GM10248 (cell line): ENCODE measurements around the gene MGP.

Experiments
- CTCF ChIA-PET: fragments of 300-600 bp; sonication (Branson Sonifier 250); formaldehyde crosslinking; extraction: SDS; loops from one replicate; lab custom pipeline; 2021; ENCODE audit warnings: antibody characterized with exemption; lab: Yijun Ruan, JAX
- POLR2A ChIA-PET: fragments of 350-650 bp; sonication (Branson Sonifier 250); formaldehyde crosslinking; extraction: SDS; loops from one replicate; lab custom pipeline; 2020; ENCODE audit warnings: antibody characterized with exemption; lab: Yijun Ruan, JAX
- DNase-seq: peaks from one replicate; pipeline ENCODE4 v3.0.0; 2012; ENCODE audit errors: extremely low spot score
- TF ChIP-seq, protein P1 (sequence below): IDR thresholded peaks from 2 replicates; pipeline ENCODE4 v1.5.1; 2012; ENCODE audit warnings: mild to moderate bottlenecking, low read depth; ENCODE audit errors: extremely low read depth, missing control alignments, control extremely low read depth

Gene MGP

DNA sequence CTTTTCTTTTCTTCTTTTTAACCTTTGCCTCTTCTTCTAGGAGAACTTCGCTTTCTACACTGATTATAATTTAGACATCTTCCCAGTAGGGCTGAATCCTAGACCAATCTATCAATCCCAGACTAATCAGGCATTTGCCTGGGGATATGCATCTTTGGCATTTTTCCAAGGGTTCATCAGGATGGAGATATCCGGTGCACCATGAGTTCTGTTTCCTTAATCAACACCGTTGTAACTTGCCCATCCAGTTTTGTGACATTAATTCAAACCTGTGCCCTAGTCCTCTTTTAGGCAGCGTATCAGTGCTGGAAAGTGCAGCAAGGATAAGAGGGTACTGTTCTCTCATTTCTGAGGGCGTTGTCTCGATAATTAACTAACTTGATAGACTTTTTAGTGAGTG lies 617 bp upstream of the MGP start:
- ChIA-PET CTCF (interaction anchor here (1.3 kb wide), 1 partner anchor 38 kb away, joined by 4 read pairs; no protein-coding TSS in a partner anchor), POLR2A (no interaction called here)
- DNase-seq = no peak
- TF ChIP-seq, protein P1, sequence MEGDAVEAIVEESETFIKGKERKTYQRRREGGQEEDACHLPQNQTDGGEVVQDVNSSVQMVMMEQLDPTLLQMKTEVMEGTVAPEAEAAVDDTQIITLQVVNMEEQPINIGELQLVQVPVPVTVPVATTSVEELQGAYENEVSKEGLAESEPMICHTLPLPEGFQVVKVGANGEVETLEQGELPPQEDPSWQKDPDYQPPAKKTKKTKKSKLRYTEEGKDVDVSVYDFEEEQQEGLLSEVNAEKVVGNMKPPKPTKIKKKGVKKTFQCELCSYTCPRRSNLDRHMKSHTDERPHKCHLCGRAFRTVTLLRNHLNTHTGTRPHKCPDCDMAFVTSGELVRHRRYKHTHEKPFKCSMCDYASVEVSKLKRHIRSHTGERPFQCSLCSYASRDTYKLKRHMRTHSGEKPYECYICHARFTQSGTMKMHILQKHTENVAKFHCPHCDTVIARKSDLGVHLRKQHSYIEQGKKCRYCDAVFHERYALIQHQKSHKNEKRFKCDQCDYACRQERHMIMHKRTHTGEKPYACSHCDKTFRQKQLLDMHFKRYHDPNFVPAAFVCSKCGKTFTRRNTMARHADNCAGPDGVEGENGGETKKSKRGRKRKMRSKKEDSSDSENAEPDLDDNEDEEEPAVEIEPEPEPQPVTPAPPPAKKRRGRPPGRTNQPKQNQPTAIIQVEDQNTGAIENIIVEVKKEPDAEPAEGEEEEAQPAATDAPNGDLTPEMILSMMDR = no peak

DNA sequence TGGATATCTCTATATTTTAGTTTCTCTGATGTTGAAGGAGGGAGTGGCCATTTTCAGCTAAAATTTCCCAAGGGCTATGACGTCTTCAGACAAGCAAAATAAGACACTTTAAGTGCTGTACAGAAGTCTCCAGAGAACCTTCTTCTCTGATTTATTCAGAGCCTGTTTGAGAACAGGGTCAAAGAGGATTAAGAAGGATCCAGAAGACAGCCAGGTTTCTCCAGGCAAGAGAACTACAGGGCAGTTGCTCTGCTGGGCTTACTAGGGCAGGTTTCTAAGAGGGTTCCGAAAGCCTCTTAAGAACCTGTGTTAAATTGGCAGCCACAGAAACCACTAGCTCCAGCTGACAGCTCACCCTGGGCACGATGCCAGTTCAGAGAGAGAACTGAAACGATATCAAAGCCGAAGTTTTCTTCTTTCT lies 1.2 kb downstream of the MGP start:
- TF ChIP-seq, protein P1 = no peak
- ChIA-PET POLR2A (no interaction called here), CTCF (no interaction called here)
- DNase-seq = peak; percentile 18

DNA sequence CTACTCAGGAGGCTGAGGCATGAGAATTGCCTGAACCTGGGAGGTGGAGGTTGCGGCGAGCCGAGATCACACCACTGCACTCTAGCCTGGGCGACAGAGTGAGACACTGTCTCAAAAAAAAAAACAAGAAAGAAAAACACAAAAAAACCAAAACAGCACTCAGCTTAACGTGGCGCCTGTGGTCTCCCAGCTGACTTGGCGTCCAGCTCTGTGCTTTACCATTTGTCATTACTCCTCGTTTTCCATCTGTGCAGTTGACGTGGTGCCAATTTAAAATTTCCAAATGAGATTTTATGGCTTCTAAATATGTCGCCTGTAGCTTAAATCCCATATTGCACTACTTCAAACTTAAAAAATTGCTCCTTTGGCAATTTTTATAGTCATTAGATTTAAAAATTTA lies 2.0 kb downstream of the MGP start:
- TF ChIP-seq, protein P1 = no peak
- DNase-seq = no peak
- ChIA-PET CTCF (no interaction called here), POLR2A (no interaction called here)

DNA sequence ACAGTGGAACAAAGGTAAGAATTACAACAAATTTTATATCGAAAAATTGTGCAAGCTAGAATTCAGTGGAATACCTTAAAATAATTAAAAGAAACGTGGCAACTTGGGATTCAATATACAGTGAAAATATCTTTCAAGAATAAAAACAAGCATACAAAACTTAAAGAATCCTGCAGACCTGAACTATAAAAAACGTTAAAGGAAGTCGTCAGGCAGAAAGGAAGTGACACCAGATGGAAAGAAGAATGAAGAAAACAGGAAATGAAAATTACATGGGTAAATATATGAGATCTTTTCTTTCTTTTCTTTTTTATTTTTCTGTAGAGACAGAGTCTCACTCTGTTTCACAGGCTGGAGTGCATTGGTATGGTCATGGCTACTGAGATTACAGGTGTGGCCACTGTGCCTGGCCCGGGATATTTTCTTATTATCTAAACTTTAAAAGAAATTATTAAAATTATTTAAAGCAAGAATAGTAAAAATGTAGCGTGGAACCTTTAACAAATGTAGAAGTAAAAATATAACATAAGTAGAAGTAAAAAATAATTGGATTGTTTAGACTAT lies 4.7 kb downstream of the MGP start:
- DNase-seq = no peak
- POLR2A ChIA-PET = no interaction called here
- CTCF ChIA-PET = no interaction called here
- TF ChIP-seq, protein P1 = no peak

DNA sequence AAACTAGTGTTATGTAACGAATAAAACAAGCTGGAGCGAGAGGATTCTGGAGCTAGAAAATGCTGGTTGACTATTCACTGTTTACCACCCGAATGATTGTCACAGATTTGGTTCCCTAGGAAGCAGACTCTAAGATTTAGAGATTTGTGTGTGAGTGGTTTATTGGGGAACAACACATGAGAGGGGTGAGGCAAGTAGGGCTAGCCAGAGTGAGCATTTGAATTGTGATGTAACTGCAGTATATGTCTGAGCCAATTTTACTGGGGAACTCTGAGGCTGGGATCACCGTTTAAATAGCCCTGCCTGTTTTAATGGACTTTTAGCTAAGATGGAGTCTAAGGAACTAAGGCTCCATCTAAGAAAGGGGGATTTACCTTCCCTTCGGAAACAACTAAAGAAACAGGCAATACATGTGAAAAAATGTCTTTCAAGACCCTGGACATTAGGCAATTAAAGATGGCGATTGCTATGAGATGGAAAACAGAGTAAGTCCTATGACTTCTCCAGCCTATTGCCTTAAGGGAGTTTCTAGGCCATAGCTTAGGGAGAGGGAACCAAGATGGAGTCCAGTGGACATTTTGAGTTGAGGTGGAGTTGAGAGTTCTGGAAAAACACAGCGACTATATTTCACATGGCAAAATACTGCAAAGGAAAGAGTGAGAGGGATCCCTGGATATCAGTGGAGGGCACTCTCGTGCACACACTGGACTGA lies 6.3 kb downstream of the MGP start:
- no peak for DNase-seq
- ChIA-PET CTCF (interaction anchor here (1.3 to 1.4 kb wide), 2 partner anchors 8 to 28 kb away, joined by 3 to 5 read pairs; no protein-coding TSS in a partner anchor), POLR2A (no interaction called here)
- TF ChIP-seq, protein P1 = no peak

- POLR2A ChIA-PET = no interaction called here
- no peak for DNase-seq
- TF ChIP-seq, protein P1 = no peak
- CTCF ChIA-PET = interaction anchor here (1.3 to 1.4 kb wide), 2 partner anchors 9 to 27 kb away, joined by 3 to 5 read pairs; no protein-coding TSS in a partner anchor
Measured at GRCh38 chr12:14878488-14878887, 7.2 kb downstream of the MGP start.
